ENCODE results near the gene GPHN. TPM values are rescaled to one million over a fixed set of nuclear protein-coding genes. Genes with fewer than 3 reads are reported as not detected.
A peak's percentile ranks its signal among the peaks of the same experiment; 100 is the strongest.

GPHN gene
- total RNA-seq, 1 donor from 2014 or later, result 32.1 TPM

- Mint-ChIP-seq H3K4me1 (peaks cover 6% of the 10 kb centered on the region), H3K9me3 (peaks cover 21% of the 10 kb centered on the region), H3K36me3 (peaks cover 35% of the 10 kb centered on the region), H3K27ac (peak overlapping the region; percentile 47), H3K4me3 (no peak overlapping the region), H3K27me3 (ENCODE audit: low read depth) (no peaks in the 10 kb centered on the region)
- DNase-seq (ENCODE audit: low spot score in 2 of 2, unreplicated experiment in 2 of 2), result no peak
- TF ChIP-seq, protein P1, sequence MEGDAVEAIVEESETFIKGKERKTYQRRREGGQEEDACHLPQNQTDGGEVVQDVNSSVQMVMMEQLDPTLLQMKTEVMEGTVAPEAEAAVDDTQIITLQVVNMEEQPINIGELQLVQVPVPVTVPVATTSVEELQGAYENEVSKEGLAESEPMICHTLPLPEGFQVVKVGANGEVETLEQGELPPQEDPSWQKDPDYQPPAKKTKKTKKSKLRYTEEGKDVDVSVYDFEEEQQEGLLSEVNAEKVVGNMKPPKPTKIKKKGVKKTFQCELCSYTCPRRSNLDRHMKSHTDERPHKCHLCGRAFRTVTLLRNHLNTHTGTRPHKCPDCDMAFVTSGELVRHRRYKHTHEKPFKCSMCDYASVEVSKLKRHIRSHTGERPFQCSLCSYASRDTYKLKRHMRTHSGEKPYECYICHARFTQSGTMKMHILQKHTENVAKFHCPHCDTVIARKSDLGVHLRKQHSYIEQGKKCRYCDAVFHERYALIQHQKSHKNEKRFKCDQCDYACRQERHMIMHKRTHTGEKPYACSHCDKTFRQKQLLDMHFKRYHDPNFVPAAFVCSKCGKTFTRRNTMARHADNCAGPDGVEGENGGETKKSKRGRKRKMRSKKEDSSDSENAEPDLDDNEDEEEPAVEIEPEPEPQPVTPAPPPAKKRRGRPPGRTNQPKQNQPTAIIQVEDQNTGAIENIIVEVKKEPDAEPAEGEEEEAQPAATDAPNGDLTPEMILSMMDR (IDR thresholded peaks at IDR 0.05; ENCODE audit: unreplicated experiment), result no peak
Observed at GRCh38 chr14:67068251-67068650, 560.3 kb downstream of the GPHN start.

DNA sequence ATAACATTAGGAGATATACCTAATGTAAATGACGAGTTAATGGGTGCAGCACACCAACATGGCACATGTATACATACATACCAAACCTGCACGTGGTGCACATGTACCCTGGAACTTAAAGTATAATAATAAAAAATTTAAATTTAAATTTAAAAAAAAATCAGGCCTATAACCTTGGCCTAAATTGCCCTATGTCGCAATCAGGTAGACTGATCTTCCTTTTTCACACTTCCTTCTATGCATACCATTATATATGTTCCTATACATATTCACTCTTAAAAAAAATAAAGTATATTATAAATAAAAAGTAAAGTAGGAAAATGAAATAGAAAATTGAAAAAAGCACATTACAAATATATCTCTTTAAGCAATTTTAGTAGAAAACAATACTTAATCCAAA is 563.6 kb downstream of the GPHN start:
- Mint-ChIP-seq H3K27me3 (ENCODE audit: low read depth) (no peaks in the 10 kb centered on the region), H3K9me3 (peaks cover 4% of the 10 kb centered on the region), H3K36me3 (peaks cover 11% of the 10 kb centered on the region), H3K4me1 (peaks cover 6% of the 10 kb centered on the region), H3K27ac (no peak overlapping the region), H3K4me3 (no peak overlapping the region)
- TF ChIP-seq, protein P1 (IDR thresholded peaks at IDR 0.05; ENCODE audit: unreplicated experiment), result no peak
- no peak for DNase-seq (ENCODE audit: low spot score in 2 of 2, unreplicated experiment in 2 of 2)

GRCh38 chr14:67077921-67078320 is 570.0 kb downstream of the GPHN start:
- Mint-ChIP-seq H3K4me3 (no peak overlapping the region), H3K27ac (peak overlapping the region; percentile 70), H3K27me3 (ENCODE audit: low read depth) (no peaks in the 10 kb centered on the region), H3K9me3 (peaks cover 25% of the 10 kb centered on the region), H3K36me3 (peaks cover 25% of the 10 kb centered on the region), H3K4me1 (peaks cover 25% of the 10 kb centered on the region)
- DNase-seq (ENCODE audit: low spot score in 2 of 2, unreplicated experiment in 2 of 2), result no peak
- TF ChIP-seq, protein P1 (IDR thresholded peaks at IDR 0.05; ENCODE audit: unreplicated experiment), result no peak

DNA sequence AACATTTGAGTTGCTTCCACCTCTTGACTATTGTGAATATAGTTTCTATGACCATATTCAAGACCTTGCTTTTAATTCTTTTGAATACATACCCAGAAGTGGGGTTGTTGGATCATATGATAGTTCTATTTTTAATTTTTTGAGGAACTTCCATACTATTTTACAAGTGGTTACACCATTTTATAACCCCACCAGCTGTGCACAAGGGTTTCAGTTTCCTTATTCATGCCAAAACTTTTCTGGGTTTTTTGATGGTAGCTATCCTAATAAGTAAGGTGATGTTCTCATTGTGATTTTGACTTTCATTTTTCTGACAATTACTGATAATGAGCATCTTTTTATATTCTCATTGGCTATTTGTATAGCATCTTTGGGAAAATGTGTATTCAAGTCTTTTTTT is 571.9 kb downstream of the GPHN start:
- Mint-ChIP-seq H3K9me3 (peaks cover 25% of the 10 kb centered on the region), H3K4me1 (peaks cover 39% of the 10 kb centered on the region), H3K4me3 (no peak overlapping the region), H3K27ac (no peak overlapping the region), H3K27me3 (ENCODE audit: low read depth) (no peaks in the 10 kb centered on the region), H3K36me3 (peaks cover 27% of the 10 kb centered on the region)
- DNase-seq (ENCODE audit: low spot score in 2 of 2, unreplicated experiment in 2 of 2), result no peak
- TF ChIP-seq, protein P1 (IDR thresholded peaks at IDR 0.05; ENCODE audit: unreplicated experiment), result no peak

DNA sequence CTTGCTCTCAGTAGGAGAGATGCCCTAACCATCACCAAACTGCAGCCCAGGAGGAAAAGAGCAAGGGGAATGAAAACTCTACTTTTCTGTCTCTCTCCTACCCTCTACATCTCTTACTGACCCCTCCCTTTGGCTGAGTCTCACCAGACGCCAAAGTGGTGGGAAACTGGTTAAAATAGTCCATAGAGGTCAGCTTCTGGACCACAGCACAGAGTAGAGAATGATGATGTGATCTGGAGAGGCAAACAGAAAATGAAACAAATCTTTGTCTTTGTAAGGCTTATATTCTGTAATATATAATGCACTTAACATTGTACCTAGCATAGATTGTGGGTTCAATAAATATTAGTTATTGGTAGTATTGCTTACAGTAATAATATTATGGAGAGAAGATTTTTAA is 600.3 kb downstream of the GPHN start:
- H3K4me3 Mint-ChIP-seq, result no peak overlapping the region
- TF ChIP-seq, protein P1 (IDR thresholded peaks at IDR 0.05; ENCODE audit: unreplicated experiment), result no peak
- H3K36me3 Mint-ChIP-seq, result peaks cover 35% of the 10 kb centered on the region
- no peak for DNase-seq (ENCODE audit: low spot score in 2 of 2, unreplicated experiment in 2 of 2)
- peaks cover 13% of the 10 kb centered on the region for H3K4me1 Mint-ChIP-seq
- H3K27me3 Mint-ChIP-seq (ENCODE audit: low read depth), result no peaks in the 10 kb centered on the region
- no peak overlapping the region for H3K27ac Mint-ChIP-seq
- peaks cover 38% of the 10 kb centered on the region for H3K9me3 Mint-ChIP-seq

- H3K27ac Mint-ChIP-seq, result peak overlapping the region; percentile 41
- H3K4me1 Mint-ChIP-seq, result peaks cover 13% of the 10 kb centered on the region
- H3K4me3 Mint-ChIP-seq, result no peak overlapping the region
- H3K27me3 Mint-ChIP-seq (ENCODE audit: low read depth), result no peaks in the 10 kb centered on the region
- DNase-seq (ENCODE audit: low spot score in 2 of 2, unreplicated experiment in 2 of 2), result no peak
- TF ChIP-seq, protein P1 (IDR thresholded peaks at IDR 0.05; ENCODE audit: unreplicated experiment), result no peak
- peaks cover 9% of the 10 kb centered on the region for H3K36me3 Mint-ChIP-seq
- H3K9me3 Mint-ChIP-seq, result peaks cover 10% of the 10 kb centered on the region
Observed at GRCh38 chr14:67111022-67111421, 603.1 kb downstream of the GPHN start.

Data from mesothelial cell of epicardium (in vitro differentiated cells).